Brain microvascular endothelial cell (primary cell): Measurements from ENCODE around the gene MANF.

Experiments used
- DNase-seq: peaks from one replicate; pipeline ENCODE4 v3.0.0-alpha.2; 2020
- H3K27ac ChIP-seq: fragments of 250-450 bp; sonication (Bioruptor Pico); 2 replicates; pipeline ENCODE4 v1.5.1; 2020; ENCODE audit warnings: mild to moderate bottlenecking, moderate library complexity
- H3K27me3 ChIP-seq: fragments of 250-450 bp; sonication (Bioruptor Pico); replicated peaks from 2 replicates; pipeline ENCODE4 v1.5.1; 2020; ENCODE audit warnings: mild to moderate bottlenecking
- H3K36me3 ChIP-seq: fragments of 250-450 bp; sonication (Bioruptor Pico); replicated peaks from 2 replicates; pipeline ENCODE4 v1.5.1; 2020; ENCODE audit warnings: mild to moderate bottlenecking
- H3K4me3 ChIP-seq: 2 replicates; pipeline ENCODE4 v1.5.1; 2011; ENCODE audit warnings: low read depth, mild to moderate bottlenecking, control low read depth, low read length, moderate library complexity
- in situ Hi-C: cut with HindIII; loops from 2 replicates; pipeline ENCODE4 v1.10.0; 2017; ENCODE audit warnings: low sequenced_read_pairs, low pct_ligation_motif_present
- TF ChIP-seq, protein P1 (sequence below): IDR thresholded peaks from 2 replicates; pipeline ENCODE4 v1.5.1; 2011; ENCODE audit warnings: low read depth, mild to moderate bottlenecking, moderate library complexity, low read length, control low read depth, inconsistent platforms; ENCODE audit errors: missing control alignments

MANF gene

DNA sequence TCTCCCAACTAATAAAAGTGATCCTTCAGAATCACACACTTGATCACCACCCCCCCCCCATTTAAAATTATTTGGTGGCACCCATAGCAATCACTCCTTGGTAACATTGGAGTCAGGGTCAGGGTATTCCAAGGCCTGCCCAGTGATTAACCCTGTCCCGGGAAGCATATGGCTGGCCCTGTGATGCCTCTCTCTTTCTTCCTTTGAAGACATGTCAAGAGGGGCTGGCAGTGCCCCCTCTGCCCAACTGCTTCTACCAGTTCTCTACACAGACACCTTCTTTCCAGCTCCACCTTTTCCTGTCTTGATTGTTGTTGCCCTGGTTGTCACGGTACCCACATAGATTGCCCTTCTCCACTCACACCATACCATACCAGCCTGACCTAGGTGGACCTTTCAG lies 30.9 kb upstream of the MANF start:
- no peaks in the 10 kb centered on the region for H3K27me3 ChIP-seq
- no peak overlapping the region for H3K27ac ChIP-seq
- H3K4me3 ChIP-seq = no peak overlapping the region
- H3K36me3 ChIP-seq = no peaks in the 10 kb centered on the region
- TF ChIP-seq, protein P1, sequence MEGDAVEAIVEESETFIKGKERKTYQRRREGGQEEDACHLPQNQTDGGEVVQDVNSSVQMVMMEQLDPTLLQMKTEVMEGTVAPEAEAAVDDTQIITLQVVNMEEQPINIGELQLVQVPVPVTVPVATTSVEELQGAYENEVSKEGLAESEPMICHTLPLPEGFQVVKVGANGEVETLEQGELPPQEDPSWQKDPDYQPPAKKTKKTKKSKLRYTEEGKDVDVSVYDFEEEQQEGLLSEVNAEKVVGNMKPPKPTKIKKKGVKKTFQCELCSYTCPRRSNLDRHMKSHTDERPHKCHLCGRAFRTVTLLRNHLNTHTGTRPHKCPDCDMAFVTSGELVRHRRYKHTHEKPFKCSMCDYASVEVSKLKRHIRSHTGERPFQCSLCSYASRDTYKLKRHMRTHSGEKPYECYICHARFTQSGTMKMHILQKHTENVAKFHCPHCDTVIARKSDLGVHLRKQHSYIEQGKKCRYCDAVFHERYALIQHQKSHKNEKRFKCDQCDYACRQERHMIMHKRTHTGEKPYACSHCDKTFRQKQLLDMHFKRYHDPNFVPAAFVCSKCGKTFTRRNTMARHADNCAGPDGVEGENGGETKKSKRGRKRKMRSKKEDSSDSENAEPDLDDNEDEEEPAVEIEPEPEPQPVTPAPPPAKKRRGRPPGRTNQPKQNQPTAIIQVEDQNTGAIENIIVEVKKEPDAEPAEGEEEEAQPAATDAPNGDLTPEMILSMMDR = no peak
- in situ Hi-C loops = loop anchor here (25.0 kb wide), 1 partner anchor 242 kb away; no protein-coding TSS in a partner anchor
- DNase-seq = no peak

DNA sequence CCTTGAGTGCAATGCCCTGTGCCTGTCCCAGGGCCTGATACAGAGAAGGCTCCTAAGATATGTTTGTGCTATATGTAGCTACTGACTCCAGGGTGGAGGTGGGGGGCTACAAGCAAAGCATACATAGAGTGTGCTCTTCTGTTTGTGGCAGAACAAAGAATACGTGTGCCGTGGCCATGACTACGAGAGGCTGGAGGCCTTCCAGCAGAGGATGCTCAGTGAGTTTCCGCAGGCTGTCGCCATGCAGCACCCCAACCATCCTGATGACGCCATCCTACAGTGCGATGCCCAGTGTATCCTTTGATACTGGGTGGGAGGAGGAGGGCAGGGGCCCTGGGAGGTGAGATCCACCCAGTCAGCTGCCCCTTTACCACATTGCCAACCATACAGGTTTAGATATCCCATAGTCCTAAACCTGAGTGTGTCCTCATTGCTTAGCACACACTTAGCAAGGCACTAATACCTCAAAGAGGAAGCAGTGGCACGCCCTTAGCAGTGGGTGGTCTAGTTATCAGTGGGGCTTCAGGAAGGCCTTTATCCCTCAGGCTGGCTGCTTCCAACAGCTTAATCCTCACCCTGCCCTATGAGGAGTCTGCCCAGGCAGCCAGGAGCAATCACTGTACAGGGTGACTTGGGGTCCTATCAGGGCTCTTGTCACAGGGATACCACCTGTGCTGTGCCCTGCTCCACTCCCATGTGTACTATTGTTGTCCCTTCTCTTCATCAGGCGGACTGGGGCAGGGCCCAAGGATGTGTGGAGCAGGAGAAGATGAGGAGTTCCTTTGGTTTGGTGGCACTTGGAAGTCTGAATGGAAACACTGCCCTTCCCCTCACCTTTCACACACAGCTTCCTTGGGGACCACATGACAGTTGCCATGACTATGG lies 30.1 kb upstream of the MANF start:
- in situ Hi-C loops = loop anchor here (25.0 kb wide), 1 partner anchor 243 kb away; no protein-coding TSS in a partner anchor
- DNase-seq = no peak
- Histone ChIP-seq H3K36me3 (no peaks in the 10 kb centered on the region), H3K4me3 (no peak overlapping the region), H3K27me3 (no peaks in the 10 kb centered on the region), H3K27ac (no peak overlapping the region)
- TF ChIP-seq, protein P1 = no peak

DNA sequence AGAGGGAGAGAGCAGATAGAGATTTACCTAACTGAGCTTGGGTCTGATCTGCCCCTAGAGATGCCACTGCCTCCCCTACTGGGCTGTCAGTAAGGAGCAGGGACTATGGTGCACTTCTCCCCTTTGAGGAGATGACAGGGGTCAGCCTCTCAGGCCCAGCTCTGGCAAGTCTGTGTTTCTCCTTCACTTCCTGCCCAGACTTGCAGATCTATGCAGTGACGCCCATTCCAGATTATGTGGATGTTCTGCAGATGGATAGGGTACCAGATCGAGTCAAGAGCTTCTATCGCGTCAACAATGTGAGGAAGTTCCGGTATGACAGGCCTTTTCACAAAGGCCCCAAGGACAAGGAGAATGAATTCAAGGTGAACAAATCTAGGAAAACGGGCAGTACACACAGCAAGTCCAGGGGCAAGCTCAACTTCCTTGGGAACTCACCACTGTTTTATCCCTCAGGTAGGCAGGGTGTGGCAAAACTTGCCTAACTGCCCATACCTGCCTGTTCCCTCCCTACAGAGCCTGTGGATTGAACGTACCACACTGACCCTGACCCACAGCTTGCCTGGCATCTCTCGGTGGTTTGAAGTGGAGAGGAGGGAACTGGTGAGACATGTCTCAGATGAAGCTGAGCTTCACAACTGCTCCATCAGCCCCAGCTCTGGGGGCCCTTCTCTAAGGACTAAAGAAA lies 29.1 kb upstream of the MANF start:
- no peaks in the 10 kb centered on the region for H3K27me3 ChIP-seq
- H3K4me3 ChIP-seq = no peak overlapping the region
- no peak for DNase-seq
- H3K36me3 ChIP-seq = no peaks in the 10 kb centered on the region
- no peak overlapping the region for H3K27ac ChIP-seq
- in situ Hi-C loops = loop anchor here (25.0 kb wide), 1 partner anchor 244 kb away; no protein-coding TSS in a partner anchor
- TF ChIP-seq, protein P1 = no peak

DNA sequence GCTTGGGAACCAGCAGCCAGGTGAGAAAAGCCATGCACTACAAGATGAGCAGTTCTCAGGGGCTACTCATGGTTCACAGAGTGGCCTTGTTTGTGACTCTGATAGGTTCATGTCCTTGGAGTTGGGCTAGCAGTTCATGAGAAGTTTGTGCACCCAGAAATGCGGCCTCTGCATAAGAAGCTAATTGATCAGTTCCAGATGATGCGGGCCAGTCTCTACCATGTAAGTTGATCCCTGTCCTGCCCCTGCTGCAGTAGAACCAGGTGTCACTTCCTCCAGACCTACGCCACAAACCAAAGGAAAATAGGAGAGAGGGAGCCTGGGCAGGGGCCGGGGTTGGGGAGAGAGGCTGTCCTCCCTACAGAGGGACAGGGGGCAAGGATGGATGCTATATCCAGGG lies 27.2 kb upstream of the MANF start:
- no peaks in the 10 kb centered on the region for H3K36me3 ChIP-seq
- H3K27ac ChIP-seq = no peak overlapping the region
- no peak overlapping the region for H3K4me3 ChIP-seq
- in situ Hi-C loops = loop anchor here (25.0 kb wide), 1 partner anchor 246 kb away; no protein-coding TSS in a partner anchor
- H3K27me3 ChIP-seq = no peaks in the 10 kb centered on the region
- TF ChIP-seq, protein P1 = no peak
- no peak for DNase-seq

DNA sequence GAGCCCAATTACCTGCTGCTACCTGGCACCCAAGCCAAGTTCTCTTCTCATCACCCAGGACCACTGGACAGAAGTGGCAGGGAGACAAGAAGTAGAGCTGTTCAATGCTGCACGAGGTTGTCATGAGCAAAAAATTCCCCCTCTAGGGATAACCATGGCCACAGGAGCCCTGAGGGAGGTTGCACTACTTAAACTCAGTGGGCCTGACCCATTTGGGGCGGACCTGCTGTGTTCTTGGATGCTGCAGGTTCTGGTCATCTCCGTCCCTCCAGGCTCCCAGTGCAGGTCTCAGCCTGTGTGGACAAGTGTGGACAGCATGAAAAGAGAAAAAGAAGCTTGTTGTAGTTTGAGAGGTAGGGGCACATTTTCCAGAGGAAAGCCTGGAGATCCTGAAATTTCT lies 26.1 kb upstream of the MANF start:
- no peaks in the 10 kb centered on the region for H3K36me3 ChIP-seq
- in situ Hi-C loops = loop anchor here (25.0 kb wide), 1 partner anchor 247 kb away; no protein-coding TSS in a partner anchor
- H3K27ac ChIP-seq = no peak overlapping the region
- TF ChIP-seq, protein P1 = no peak
- no peak for DNase-seq
- no peak overlapping the region for H3K4me3 ChIP-seq
- H3K27me3 ChIP-seq = no peaks in the 10 kb centered on the region
